ENCODE measurements around the gene ZNF557.
"Not testable (repeated sequence)": the region's sequence is repeated elsewhere in the genome, so short reads cannot be mapped to it uniquely, and the experiment has no call there.

The ZNF557 gene

GRCh38 chr19:7063339-7063738, 6.2 kb upstream of the ZNF557 start:
- H3K27ac ChIP-seq: no peak overlapping the region
- TF ChIP-seq CTCF (conservative IDR thresholded peaks at IDR 0.05; ENCODE audit: low read depth): no peak
- ChIA-PET POLR2A (ENCODE audit: low non-redundant PET) (no interaction called here), CTCF (no interaction called here)
- no peak for DNase-seq (ENCODE audit: low spot score)

DNA sequence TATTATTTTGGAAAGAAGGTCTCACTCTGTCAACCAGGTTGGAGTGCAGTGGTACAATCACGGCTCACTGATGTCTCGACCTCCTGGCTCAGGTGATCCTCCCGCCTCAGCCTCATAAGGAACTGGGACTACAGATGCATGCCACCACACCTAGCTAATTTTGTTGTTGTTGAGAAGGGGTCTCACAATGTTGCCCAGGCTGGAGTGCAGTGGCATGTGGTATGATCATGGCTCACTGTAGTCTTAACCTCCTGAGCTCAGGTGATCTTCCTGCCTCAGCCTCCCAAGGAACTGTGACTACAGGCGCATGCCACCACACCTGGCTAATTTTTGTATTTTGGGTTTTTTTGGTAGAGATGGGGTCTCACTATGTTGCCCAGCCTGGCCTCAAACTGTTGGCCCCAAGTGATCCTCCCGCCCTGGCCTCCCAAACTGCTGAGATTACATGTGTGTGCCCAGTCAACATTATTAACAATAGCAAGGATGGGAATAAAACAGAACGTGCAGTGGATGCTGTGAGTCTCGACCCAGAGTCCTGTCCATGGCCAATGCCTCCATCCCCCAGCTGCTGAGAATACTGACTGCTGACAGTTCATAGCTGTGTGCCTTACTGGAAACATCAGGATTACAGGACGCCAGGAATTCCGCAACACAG, 5.6 kb upstream of the ZNF557 start:
- H3K27ac ChIP-seq: no peak overlapping the region
- TF ChIP-seq CTCF (conservative IDR thresholded peaks at IDR 0.05; ENCODE audit: low read depth): no peak
- no peak for DNase-seq (ENCODE audit: low spot score)
- ChIA-PET POLR2A (ENCODE audit: low non-redundant PET) (no interaction called here), CTCF (no interaction called here)

DNA sequence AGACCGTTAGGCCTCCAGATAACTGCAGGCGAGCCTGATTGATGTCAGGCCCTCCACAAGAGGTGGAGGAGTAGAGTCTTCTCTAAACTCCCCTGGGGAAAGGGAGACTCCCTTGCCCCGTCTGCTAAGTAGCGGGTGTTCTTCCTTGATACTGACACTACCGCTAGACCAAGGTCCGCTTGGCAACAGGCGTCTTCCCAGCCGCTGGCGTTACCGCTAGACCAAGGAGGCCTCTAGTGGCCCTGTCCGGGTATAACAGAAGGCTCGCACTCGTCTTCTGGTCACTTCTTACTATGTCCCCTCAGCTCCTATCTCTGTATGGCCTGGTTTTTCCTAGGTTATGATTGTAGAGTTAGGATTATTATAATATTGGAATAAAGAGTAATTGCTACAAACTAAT, 2.4 kb upstream of the ZNF557 start:
- H3K27ac ChIP-seq; DNase-seq (ENCODE audit: low spot score); POLR2A ChIA-PET (ENCODE audit: low non-redundant PET): not testable (repeated sequence)
- TF ChIP-seq CTCF (conservative IDR thresholded peaks at IDR 0.05; ENCODE audit: low read depth): 0 out of 2 replicates have a peak, but pooled peaks have one; percentile 9
- CTCF ChIA-PET: interaction anchor here (0.6 kb wide), 1 partner anchor 621 kb away, joined by 5 read pairs; no protein-coding TSS in a partner anchor

- POLR2A ChIA-PET (ENCODE audit: low non-redundant PET): no interaction called here
- no peak for TF ChIP-seq CTCF (conservative IDR thresholded peaks at IDR 0.05; ENCODE audit: low read depth)
- DNase-seq (ENCODE audit: low spot score): no peak
- no peak overlapping the region for H3K27ac ChIP-seq
- CTCF ChIA-PET: no interaction called here
Measured at GRCh38 chr19:7067716-7068115, 1.8 kb upstream of the ZNF557 start.

DNA sequence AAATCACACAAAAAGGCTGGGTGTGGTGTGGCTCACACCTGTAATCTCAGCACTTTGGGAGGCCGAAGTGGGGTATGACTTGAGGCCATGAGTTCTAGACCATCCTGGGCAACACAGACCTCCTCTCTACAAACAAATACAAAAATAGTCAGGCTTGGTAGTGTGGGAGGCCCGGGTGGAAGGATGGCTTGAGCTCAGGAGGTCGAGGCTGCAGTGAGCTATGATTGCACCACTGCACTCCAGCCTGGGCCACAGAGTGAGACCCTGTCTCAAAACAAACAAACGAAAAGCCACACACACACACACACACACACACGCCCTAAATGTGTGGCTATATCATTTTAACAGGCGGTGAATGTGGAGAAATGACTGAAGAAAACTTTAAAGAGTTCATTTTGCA, 904 bp upstream of the ZNF557 start:
- no peak for TF ChIP-seq CTCF (conservative IDR thresholded peaks at IDR 0.05; ENCODE audit: low read depth)
- no peak for DNase-seq (ENCODE audit: low spot score)
- POLR2A ChIA-PET (ENCODE audit: low non-redundant PET): interaction anchor here (0.6 kb wide), 2 partner anchors 126 to 405 kb away, joined by 3 to 5 read pairs; no protein-coding TSS in a partner anchor
- CTCF ChIA-PET: no interaction called here
- H3K27ac ChIP-seq: peak overlapping the region; percentile 87

DNA sequence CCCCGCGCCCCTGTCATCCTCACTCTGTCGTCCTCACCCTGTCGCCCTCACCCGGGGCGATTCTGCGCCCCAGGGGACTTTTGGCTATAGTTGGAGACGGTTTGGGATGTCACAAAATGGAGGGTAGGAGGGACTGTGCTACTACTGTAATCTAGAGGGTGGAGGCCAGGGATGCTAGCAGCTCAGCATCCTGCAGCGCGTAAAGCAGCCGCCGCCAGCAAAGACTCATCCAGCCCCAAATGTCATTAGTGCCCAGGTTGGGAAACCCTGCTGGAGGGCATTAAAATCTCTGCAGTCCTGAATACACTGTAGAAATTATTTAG, 362 bp downstream of the ZNF557 start:
- peak overlapping the region; percentile 87 for H3K27ac ChIP-seq
- ChIA-PET POLR2A (ENCODE audit: low non-redundant PET) (interaction anchor here (0.8 kb wide), 1 partner anchor 29 kb away, joined by 3 read pairs; no protein-coding TSS in a partner anchor), CTCF (interaction anchor here (0.6 kb wide), 1 partner anchor 651 kb away, joined by 4 read pairs; no protein-coding TSS in a partner anchor)
- DNase-seq (ENCODE audit: low spot score): no peak
- TF ChIP-seq CTCF (conservative IDR thresholded peaks at IDR 0.05; ENCODE audit: low read depth): no peak

Data from RWPE1 (cell line).